Transverse colon (tissue), 4 donors: ENCODE measurements around the gene PDK3.

Experiments used
- CTCF ChIP-seq, 5 experiments: fragments of 200-600 bp in 3 of 5; fragments of 450-650 bp in 2 of 5; sonication (generic) in 3 of 5; IDR thresholded peaks; 1 replicate in 2 of 5; 2 replicates in 3 of 5; pipeline ENCODE4 v1.5.1; 2016 to 2017; ENCODE audit warnings: antibody characterized with exemption in 5 of 5, inconsistent platforms in 3 of 5, mild to moderate bottlenecking in 2 of 5, moderate library complexity in 1 of 5
- POLR2A ChIP-seq: fragments of 450-650 bp; IDR thresholded peaks from one replicate; pipeline ENCODE4 v1.6.1; 2016; ENCODE audit warnings: antibody characterized with exemption, mild to moderate bottlenecking, moderate library complexity
- POLR2AphosphoS5 ChIP-seq, 3 donors: sonication (generic); formaldehyde crosslinking; IDR thresholded peaks; one replicate each; pipeline ENCODE4 v1.6.1; 2016; ENCODE audit warnings: antibody characterized with exemption in 3 of 3

GRCh38 chrX:24563291-24564010, 98.4 kb downstream of the PDK3 start:
- TF ChIP-seq CTCF (IDR thresholded peaks at IDR 0.05) (no peak), POLR2AphosphoS5 (IDR thresholded peaks at IDR 0.05) (no peak), POLR2A (no peak)
